ENCODE results near the gene C21orf91.

- TF ChIP-seq POLR2AphosphoS5 (IDR thresholded peaks at IDR 0.05; ENCODE audit: low read depth, low read length): no peak
- TF ChIP-seq TAF1 (IDR thresholded peaks at IDR 0.05; ENCODE audit: borderline replicate concordance, insufficient read depth, low read length): no peak
- no peak for TF ChIP-seq SIN3A (IDR thresholded peaks at IDR 0.05; ENCODE audit: borderline replicate concordance, insufficient read depth, low read length)
- no peak for TF ChIP-seq REST (IDR thresholded peaks at IDR 0.05; ENCODE audit: insufficient read depth in 1 of 2, low read depth in 2 of 2, low read length in 2 of 2)
These were observed 29.5 kb downstream of the C21orf91 start for GRCh38 chr21:17789656-17790055.
